IMR-90 (cell line): ENCODE data around the gene CLSTN1. TPM values are rescaled to one million over a fixed set of nuclear protein-coding genes. Genes with fewer than 3 reads are reported as not detected.
A peak's percentile ranks its signal among the peaks of the same experiment; 100 is the strongest.

ENCODE experiments used
- ATAC-seq: fragments of 200-7000 bp; cut with Tn5 transposase; 2 replicates; pipeline ENCODE4 v1.9.1; 2020; ENCODE audit warnings: low read depth, mild to moderate bottlenecking, moderate library complexity
- BruUV-seq: library from RNA; stranded (reverse); fragments of 400-500 nt; replicated peaks from 2 replicates; lab custom pipeline; 2021; lab: Mats Ljungman, UMichigan
- CTCF ChIA-PET: fragments of 300-600 bp; formaldehyde crosslinking; extraction: SDS; loops from one replicate; lab custom pipeline; 2021; ENCODE audit warnings: antibody characterized with exemption; lab: Yijun Ruan, JAX
- POLR2A ChIA-PET: fragments of 300-600 bp; sonication (Branson Sonifier 250); formaldehyde crosslinking; loops from one replicate; lab custom pipeline; 2022; ENCODE audit warnings: antibody characterized with exemption; ENCODE audit not compliant: unreplicated experiment; lab: Charles Lee
- DNase-seq: peaks from one replicate; pipeline ENCODE4 v3.0.0; 2013
- H2AFZ ChIP-seq: replicated peaks from 2 replicates; pipeline ENCODE3; 2013; ENCODE audit warnings: low read length, mild to moderate bottlenecking; ENCODE audit not compliant: poor library complexity
- H2AK5ac ChIP-seq: 2 replicates; pipeline ENCODE4 v1.6.1; 2013; ENCODE audit warnings: low read depth, low read length, inconsistent platforms
- H2AK9ac ChIP-seq: replicated peaks from 2 replicates; pipeline ENCODE3; 2013; ENCODE audit warnings: mild to moderate bottlenecking, low read depth, low read length, moderate library complexity; ENCODE audit not compliant: poor library complexity
- H2BK120ac ChIP-seq: 2 replicates; pipeline ENCODE4 v1.6.1; 2013; ENCODE audit warnings: low read depth, low read length, inconsistent platforms
- H2BK15ac ChIP-seq: 3 replicates; pipeline ENCODE4 v1.6.1; 2013; ENCODE audit warnings: low read depth, low read length, inconsistent platforms
- H2BK20ac ChIP-seq: 2 replicates; pipeline ENCODE4 v1.6.1; 2013; ENCODE audit warnings: low read depth, mild to moderate bottlenecking, inconsistent platforms, low read length, moderate library complexity
- H2BK5ac ChIP-seq: 2 replicates; pipeline ENCODE4 v1.6.1; 2013; ENCODE audit warnings: mild to moderate bottlenecking, low read depth, low read length, inconsistent platforms; ENCODE audit not compliant: poor library complexity, severe bottlenecking
- H3K14ac ChIP-seq: replicated peaks from 2 replicates; pipeline ENCODE4 v1.6.1; 2013; ENCODE audit warnings: low read depth, low read length, inconsistent platforms
- H3K18ac ChIP-seq: 2 replicates; pipeline ENCODE4 v1.6.1; 2013; ENCODE audit warnings: low read depth, low read length, control low read depth
- H3K23ac ChIP-seq: 2 replicates; pipeline ENCODE4 v1.6.1; 2013; ENCODE audit warnings: low read depth, low read length, inconsistent platforms
- H3K27ac ChIP-seq: 2 replicates; pipeline ENCODE4 v1.5.1; 2013; ENCODE audit warnings: mild to moderate bottlenecking, control low read depth, low read length; ENCODE audit not compliant: insufficient read depth
- H3K27me3 ChIP-seq: 2 replicates; pipeline ENCODE4 v1.6.1; 2013; ENCODE audit warnings: low read length; ENCODE audit not compliant: control insufficient read depth, insufficient read depth
- H3K36me3 ChIP-seq: 2 replicates; pipeline ENCODE4 v1.6.1; 2013; ENCODE audit warnings: low read length, mixed read lengths; ENCODE audit not compliant: control insufficient read depth, insufficient read depth
- H3K4ac ChIP-seq: 2 replicates; pipeline ENCODE4 v1.6.1; 2013; ENCODE audit warnings: low read depth, low read length, inconsistent platforms
- H3K4me1 ChIP-seq: 2 replicates; pipeline ENCODE4 v1.6.1; 2013; ENCODE audit warnings: low read length, mixed read lengths; ENCODE audit not compliant: control insufficient read depth, insufficient read depth
- H3K4me2 ChIP-seq: 2 replicates; pipeline ENCODE4 v1.6.1; 2013; ENCODE audit warnings: low read depth, mild to moderate bottlenecking, control low read depth, low read length, moderate library complexity
- H3K4me3 ChIP-seq: 2 replicates; pipeline ENCODE4 v1.5.1; 2013; ENCODE audit warnings: low read depth, mild to moderate bottlenecking, control low read depth, low read length, moderate library complexity; ENCODE audit not compliant: insufficient read depth
- H3K56ac ChIP-seq: 2 replicates; pipeline ENCODE4 v1.6.1; 2013; ENCODE audit warnings: low read length, inconsistent platforms; ENCODE audit not compliant: insufficient read depth; ENCODE audit errors: extremely low read depth
- H3K79me1 ChIP-seq, 2 experiments: 2 replicates each; pipeline ENCODE4 v1.6.1; 2013; ENCODE audit warnings: low read length in 2 of 2, inconsistent platforms in 1 of 2, low read depth in 1 of 2
- H3K9ac ChIP-seq: 2 replicates; pipeline ENCODE4 v1.6.1; 2013; ENCODE audit warnings: low read depth, low read length, control low read depth
- H3K9me1 ChIP-seq: 2 replicates; pipeline ENCODE4 v1.6.1; 2013; ENCODE audit warnings: low read length, inconsistent platforms; ENCODE audit not compliant: insufficient read depth
- H3K9me3 ChIP-seq: 2 replicates; pipeline ENCODE4 v1.6.1; 2013; ENCODE audit warnings: low read length; ENCODE audit not compliant: control insufficient read depth, insufficient read depth
- H4K20me1 ChIP-seq: 2 replicates; pipeline ENCODE4 v1.6.1; 2013; ENCODE audit warnings: low read length, inconsistent platforms; ENCODE audit not compliant: insufficient read depth
- H4K5ac ChIP-seq: 2 replicates; pipeline ENCODE4 v1.6.1; 2013; ENCODE audit warnings: mild to moderate bottlenecking, low read depth, low read length, control low read depth
- H4K8ac ChIP-seq, 2 experiments: 2 replicates each; pipeline ENCODE4 v1.6.1; 2013; ENCODE audit warnings: low read depth in 2 of 2, low read length in 2 of 2, control low read depth in 1 of 2, inconsistent platforms in 1 of 2
- H4K91ac ChIP-seq: 2 replicates; pipeline ENCODE4 v1.6.1; 2013; ENCODE audit warnings: low read depth, low read length, inconsistent platforms; ENCODE audit not compliant: insufficient read depth
- BHLHE40 ChIP-seq: fragments of 150-350 bp; IDR thresholded peaks from 2 replicates; pipeline ENCODE4 v1.6.1; 2016; ENCODE audit warnings: mild to moderate bottlenecking, low read depth, low read length
- CHD1 ChIP-seq: IDR thresholded peaks from 2 replicates; pipeline ENCODE4 v1.6.1; 2012; ENCODE audit warnings: low read depth, low read length, improper control_type of control experiment
- MXI1 ChIP-seq: IDR thresholded peaks from 2 replicates; pipeline ENCODE4 v1.6.1; 2012; ENCODE audit warnings: low read depth, mild to moderate bottlenecking, low read length, moderate library complexity, borderline replicate concordance
- RAD21 ChIP-seq: IDR thresholded peaks from 2 replicates; pipeline ENCODE4 v1.6.1; 2012; ENCODE audit warnings: low read length, improper control_type of control experiment
- RFX5 ChIP-seq: IDR thresholded peaks from 2 replicates; pipeline ENCODE4 v1.8.0; 2012; ENCODE audit warnings: low read depth, mild to moderate bottlenecking, low read length, moderate library complexity
- USF2 ChIP-seq: fragments of 150-350 bp; IDR thresholded peaks from 2 replicates; pipeline ENCODE4 v1.6.1; 2017; ENCODE audit warnings: mild to moderate bottlenecking, antibody characterized with exemption, low read length, low read depth
- WGBS, 2 experiments: methylation state at CpG; one replicate each; pipeline versions ENCODE4 v1.1.5 to v1.1.7; 2013; ENCODE audit warnings: missing lambda C conversion rate in 2 of 2; ENCODE audit not compliant: insufficient read length in 1 of 2; ENCODE audit errors: extremely low coverage in 2 of 2; 5-methylcytosine and 5-hydroxymethylcytosine counted together
- dilution Hi-C: fragments of 300-500 bp; cut with HindIII; formaldehyde crosslinking; loops from one replicate; pipeline ENCODE4 v1.14.3; 2018; ENCODE audit warnings: low sequenced_read_pairs; ENCODE audit not compliant: unreplicated experiment
- in situ Hi-C: fragments of 300-500 bp; cut with MboI; formaldehyde crosslinking; loops from 3 replicates; pipeline ENCODE4 v1.14.3; 2019; ENCODE audit warnings: low sequenced_read_pairs, inconsistent platforms, mixed read lengths
- intact Hi-C: fragments of 100-400 bp; cut with micrococcal nuclease; formaldehyde crosslinking; loops from 2 replicates; pipeline ENCODE4 v1.10.0; 2022
- polyA plus RNA-seq, 3 experiments: library from polyadenylated mRNA; depleted of rRNA; stranded (reverse); fragments of >200 nt; gene quantifications; 2 replicates each; pipeline ENCODE4 v1.2.3, GENCODE V29; 2012; ENCODE audit warnings: low replicate concordance in 1 of 3
- total RNA-seq: library from RNA; depleted of rRNA; stranded (reverse); fragments of >200 nt; gene quantifications from 2 replicates; pipeline ENCODE4 v1.2.3, GENCODE V29; 2012

Gene CLSTN1
- total and polyA plus RNA-seq, 2 of the 4 experiments (the other 2 are of a cell fraction), result 30.1 to 72.2 TPM

GRCh38 chr1:9699361-9699760, 124.4 kb downstream of the CLSTN1 start:
- ATAC-seq (no peak), DNase-seq (no peak)
- Histone ChIP-seq H4K20me1 (peaks cover 3% of the 10 kb centered on the region; the same call in 1 of the 2 replicates), H3K36me3 (no peaks in the 10 kb centered on the region), H2AK9ac (no peak overlapping the region), H3K9me3 (no peaks in the 10 kb centered on the region), H3K56ac (no peak overlapping the region), H3K4ac (0 out of 2 replicates have a peak overlapping the region, but pooled peaks have one; percentile 11), H2BK120ac (no peak overlapping the region), H2BK20ac (no peak overlapping the region), H2BK15ac (no peak overlapping the region), H3K23ac (no peak overlapping the region), H3K9ac (no peak overlapping the region), H3K4me1 (peaks cover 9% of the 10 kb centered on the region), H3K18ac (no peak overlapping the region), H3K9me1 (peaks cover 10% of the 10 kb centered on the region; the same call in 1 of the 2 replicates), H4K91ac (no peak overlapping the region), H3K27me3 (no peaks in the 10 kb centered on the region), H3K14ac (no peak overlapping the region; the same call in 1 of the 2 replicates), H3K4me3 (no peak overlapping the region), H3K4me2 (no peak overlapping the region), H4K5ac (no peak overlapping the region), H2AK5ac (0 out of 2 replicates have a peak overlapping the region, but pooled peaks have one; percentile 36), H2AFZ (no peak overlapping the region), H3K79me1 (peaks cover 16 to 37% of the 10 kb centered on the region in 2 experiments; a peak in 3 of 4 replicates), H3K27ac (no peak overlapping the region), H2BK5ac (no peak overlapping the region), H4K8ac (no peak overlapping the region)
- intact Hi-C loops, result no loop called here
- ChIA-PET CTCF (no interaction called here), POLR2A (no interaction called here)
- TF ChIP-seq CHD1 (no peak), RFX5 (no peak), USF2 (no peak), MXI1 (no peak), RAD21 (no peak), BHLHE40 (no peak)
- in situ Hi-C loops, result no loop called here
- dilution Hi-C loops, result no loop called here
- WGBS, 2 experiments, result 100% methylated on average over 2 of the region's 7 CpGs; no CpG with 5 or more reads in 1 of the 2 experiments
- BruUV-seq, result no TSS peak
